Keratinocyte (primary cell): ENCODE measurements around the gene DMRT1. TPM values are rescaled to one million over a fixed set of nuclear protein-coding genes. Genes with fewer than 3 reads are reported as not detected.

ENCODE experiments used
- DNase-seq: peaks from one replicate; pipeline ENCODE4 v3.0.0-alpha.2; 2011; ENCODE audit warnings: low read depth, missing footprints, low spot score
- FAIRE-seq: peaks from 2 replicates; lab custom pipeline; 2011; peaks lifted over from hg19 to GRCh38; lab: Jason Lieb, UNC
- H2AFZ ChIP-seq: 2 replicates; pipeline ENCODE4 v1.6.0; 2012; ENCODE audit warnings: low read length, control low read depth, inconsistent platforms; ENCODE audit not compliant: control insufficient read depth
- H3K27ac ChIP-seq: 2 replicates; pipeline ENCODE4 v1.5.1; 2011; ENCODE audit warnings: low read length; ENCODE audit not compliant: control insufficient read depth, insufficient read depth
- H3K27me3 ChIP-seq: 3 replicates; pipeline ENCODE4 v1.6.0; 2011; ENCODE audit warnings: low read length; ENCODE audit not compliant: control insufficient read depth, insufficient read depth; ENCODE audit errors: extremely low read depth
- H3K36me3 ChIP-seq, 2 experiments: 2 replicates in 1 of 2; 3 replicates in 1 of 2; pipeline ENCODE4 v1.5.1; 2011; ENCODE audit warnings: low read length in 2 of 2, mild to moderate bottlenecking in 1 of 2; ENCODE audit not compliant: control insufficient read depth in 2 of 2, insufficient read depth in 2 of 2; ENCODE audit errors: extremely low read depth in 1 of 2
- H3K4me1 ChIP-seq: 3 replicates; pipeline ENCODE4 v1.5.1; 2011; ENCODE audit warnings: low read length; ENCODE audit not compliant: control insufficient read depth, insufficient read depth; ENCODE audit errors: extremely low read depth
- H3K4me2 ChIP-seq: 3 replicates; pipeline ENCODE4 v1.6.0; 2011; ENCODE audit warnings: low read depth, low read length; ENCODE audit not compliant: control insufficient read depth, insufficient read depth; ENCODE audit errors: extremely low read depth
- H3K4me3 ChIP-seq, 3 experiments: fragments of 200-600 bp in 1 of 3; sonication (generic) in 1 of 3; 2 replicates in 2 of 3; 3 replicates in 1 of 3; pipeline ENCODE4 v1.5.1; 2011 to 2016; ENCODE audit warnings: low read length in 3 of 3, mild to moderate bottlenecking in 3 of 3, control low read depth in 2 of 3, inconsistent platforms in 1 of 3, low read depth in 1 of 3, mixed read lengths in 1 of 3, mixed run types in 1 of 3, moderate library complexity in 1 of 3; ENCODE audit not compliant: control insufficient read depth in 2 of 3, insufficient read depth in 2 of 3; ENCODE audit errors: extremely low read depth in 1 of 3
- H3K79me2 ChIP-seq: 2 replicates; pipeline ENCODE4 v1.6.0; 2012; ENCODE audit warnings: low read length; ENCODE audit not compliant: control insufficient read depth, insufficient read depth
- H3K9ac ChIP-seq: 3 replicates; pipeline ENCODE4 v1.6.0; 2011; ENCODE audit warnings: low read length; ENCODE audit not compliant: control insufficient read depth, insufficient read depth; ENCODE audit errors: extremely low read depth
- H3K9me1 ChIP-seq: 3 replicates; pipeline ENCODE4 v1.6.0; 2011; ENCODE audit warnings: low read length; ENCODE audit not compliant: control insufficient read depth, insufficient read depth; ENCODE audit errors: extremely low read depth
- H3K9me3 ChIP-seq: 2 replicates; pipeline ENCODE4 v1.5.1; 2012; ENCODE audit warnings: low read depth, low read length; ENCODE audit not compliant: control insufficient read depth
- H4K20me1 ChIP-seq: 3 replicates; pipeline ENCODE4 v1.6.0; 2011; ENCODE audit warnings: low read length; ENCODE audit not compliant: control insufficient read depth, insufficient read depth; ENCODE audit errors: extremely low read depth
- EZH2 ChIP-seq: IDR thresholded peaks from one replicate; pipeline ENCODE4 v1.6.1; 2012; ENCODE audit warnings: inconsistent platforms, mild to moderate bottlenecking, low read length, moderate library complexity
- dilution Hi-C: fragments of 300-500 bp; cut with MboI; formaldehyde crosslinking; loops from one replicate; pipeline ENCODE4 v1.7.0; 2020; ENCODE audit warnings: low sequenced_read_pairs; ENCODE audit not compliant: extremely low pct_ligation_motif_present
- polyA plus RNA-seq, 5 experiments: library from polyadenylated mRNA; depleted of rRNA in 3 of 5; stranded (reverse) in 3 of 5; stranded (forward) in 1 of 5; unstranded in 1 of 5; fragments of >200 nt; gene quantifications; 1 replicate in 1 of 5; 2 replicates in 3 of 5; 3 replicates in 1 of 5; pipeline versions ENCODE4 v1.2.1 to v1.2.3, GENCODE V29; 2011 to 2012; ENCODE audit warnings: missing spikeins in 2 of 5, low read depth in 1 of 5, low replicate concordance in 1 of 5
- TF ChIP-seq, protein P1 (sequence below), 3 experiments: IDR thresholded peaks in 1 of 3; conservative IDR thresholded peaks in 1 of 3; optimal IDR thresholded peaks in 1 of 3; 2 replicates in 2 of 3; 3 replicates in 1 of 3; pipeline versions ENCODE3 to v1.5.1; 2011; ENCODE audit warnings: low read length in 3 of 3, mild to moderate bottlenecking in 3 of 3, moderate library complexity in 2 of 3, control low read depth in 1 of 3, inconsistent platforms in 1 of 3; ENCODE audit not compliant: insufficient read depth in 2 of 3; ENCODE audit errors: extremely low read depth in 1 of 3

DMRT1 gene
- polyA plus RNA-seq, 1 donor (not counting 4 experiments of a cell fraction or from before 2014, with no cell fraction given) = not detected

DNA sequence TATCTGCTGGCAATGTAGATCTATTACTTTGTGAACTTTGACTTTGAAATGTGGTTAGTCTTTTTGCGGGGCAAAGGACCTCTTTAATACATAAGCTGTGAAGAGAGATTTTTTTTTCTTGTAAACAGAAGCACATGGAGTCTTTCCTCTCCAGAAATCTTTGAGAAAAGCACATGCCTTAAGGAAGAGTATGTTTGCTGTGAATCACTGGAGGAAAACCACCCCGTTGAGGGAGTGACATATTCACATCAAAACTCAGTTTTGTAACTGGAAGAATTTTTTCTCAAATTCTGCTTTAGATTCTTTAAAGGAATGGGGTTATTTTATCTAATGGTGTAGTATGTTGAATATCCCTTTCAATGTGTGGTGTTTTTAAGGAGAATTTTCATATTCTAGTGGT is 138.5 kb downstream of the DMRT1 start:
- TF ChIP-seq, protein P1, sequence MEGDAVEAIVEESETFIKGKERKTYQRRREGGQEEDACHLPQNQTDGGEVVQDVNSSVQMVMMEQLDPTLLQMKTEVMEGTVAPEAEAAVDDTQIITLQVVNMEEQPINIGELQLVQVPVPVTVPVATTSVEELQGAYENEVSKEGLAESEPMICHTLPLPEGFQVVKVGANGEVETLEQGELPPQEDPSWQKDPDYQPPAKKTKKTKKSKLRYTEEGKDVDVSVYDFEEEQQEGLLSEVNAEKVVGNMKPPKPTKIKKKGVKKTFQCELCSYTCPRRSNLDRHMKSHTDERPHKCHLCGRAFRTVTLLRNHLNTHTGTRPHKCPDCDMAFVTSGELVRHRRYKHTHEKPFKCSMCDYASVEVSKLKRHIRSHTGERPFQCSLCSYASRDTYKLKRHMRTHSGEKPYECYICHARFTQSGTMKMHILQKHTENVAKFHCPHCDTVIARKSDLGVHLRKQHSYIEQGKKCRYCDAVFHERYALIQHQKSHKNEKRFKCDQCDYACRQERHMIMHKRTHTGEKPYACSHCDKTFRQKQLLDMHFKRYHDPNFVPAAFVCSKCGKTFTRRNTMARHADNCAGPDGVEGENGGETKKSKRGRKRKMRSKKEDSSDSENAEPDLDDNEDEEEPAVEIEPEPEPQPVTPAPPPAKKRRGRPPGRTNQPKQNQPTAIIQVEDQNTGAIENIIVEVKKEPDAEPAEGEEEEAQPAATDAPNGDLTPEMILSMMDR (optimal IDR thresholded peaks at IDR 0.05 in 1 of 3, IDR thresholded peaks at IDR 0.05 in 1 of 3, conservative IDR thresholded peaks at IDR 0.05 in 1 of 3; ENCODE audit: extremely low read depth in 1 of 3, insufficient read depth in 2 of 3, low read length in 3 of 3) = no peak
- TF ChIP-seq EZH2 = no peak
- H3K9me3 ChIP-seq = no peaks in the 10 kb centered on the region
- no peak overlapping the region for H2AFZ ChIP-seq
- H3K4me2 ChIP-seq = no peak overlapping the region
- dilution Hi-C loops = no loop called here
- H3K9me1 ChIP-seq = no peaks in the 10 kb centered on the region
- peaks cover 71% of the 10 kb centered on the region for H3K27me3 ChIP-seq
- FAIRE-seq (no peak), DNase-seq (no peak)
- no peak overlapping the region for H3K9ac ChIP-seq
- no peak overlapping the region for H3K27ac ChIP-seq
- H4K20me1 ChIP-seq = no peaks in the 10 kb centered on the region
- no peaks in the 10 kb centered on the region for H3K79me2 ChIP-seq
- H3K4me1 ChIP-seq = no peaks in the 10 kb centered on the region
- no peak overlapping the region for H3K4me3 ChIP-seq
- no peaks in the 10 kb centered on the region for H3K36me3 ChIP-seq

DNA sequence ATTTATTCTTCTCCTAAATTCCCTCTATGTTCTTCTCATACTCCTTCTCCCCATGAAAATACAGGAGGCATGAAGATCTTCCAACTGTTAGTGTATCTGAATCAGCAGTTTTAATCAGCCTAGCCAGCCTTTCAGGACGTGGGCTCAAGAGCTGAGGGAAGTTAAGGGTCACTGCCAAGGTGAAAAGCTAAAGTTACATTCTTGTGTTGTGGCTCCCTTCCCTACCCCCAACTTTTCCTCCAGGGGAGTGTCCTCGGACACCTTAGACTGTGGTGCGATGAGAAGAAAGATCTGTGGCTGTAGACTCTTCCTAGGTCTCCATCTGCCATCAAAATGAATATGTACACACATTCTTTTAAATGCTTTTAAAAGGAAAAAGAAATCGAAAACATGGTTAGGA is 139.1 kb downstream of the DMRT1 start:
- no peaks in the 10 kb centered on the region for H4K20me1 ChIP-seq
- H3K4me2 ChIP-seq = no peak overlapping the region
- H2AFZ ChIP-seq = no peak overlapping the region
- H3K9me3 ChIP-seq = no peaks in the 10 kb centered on the region
- H3K27me3 ChIP-seq = peaks cover 65% of the 10 kb centered on the region
- FAIRE-seq (no peak), DNase-seq (no peak)
- no peak overlapping the region for H3K27ac ChIP-seq
- H3K9me1 ChIP-seq = no peaks in the 10 kb centered on the region
- H3K4me1 ChIP-seq = no peaks in the 10 kb centered on the region
- H3K4me3 ChIP-seq = no peak overlapping the region
- no peak for TF ChIP-seq EZH2
- TF ChIP-seq, protein P1 (optimal IDR thresholded peaks at IDR 0.05 in 1 of 3, IDR thresholded peaks at IDR 0.05 in 1 of 3, conservative IDR thresholded peaks at IDR 0.05 in 1 of 3; ENCODE audit: extremely low read depth in 1 of 3, insufficient read depth in 2 of 3, low read length in 3 of 3) = no peak
- no peak overlapping the region for H3K9ac ChIP-seq
- dilution Hi-C loops = no loop called here
- no peaks in the 10 kb centered on the region for H3K79me2 ChIP-seq
- H3K36me3 ChIP-seq = no peaks in the 10 kb centered on the region
